Upper lobe of left lung (tissue), 6 donors: Measurements from ENCODE around the gene ACTR5. TPM values are rescaled to one million over a fixed set of nuclear protein-coding genes. Genes with fewer than 3 reads are reported as not detected.

Experiments used
- ATAC-seq, 2 donors: fragments of 200-7000 bp; cut with Tn5 transposase; one replicate each; pipeline ENCODE4 v1.9.1; 2022; ENCODE audit warnings: mild to moderate bottlenecking in 2 of 2, moderate library complexity in 2 of 2; ENCODE audit not compliant: low FRiP score in 2 of 2
- DNase-seq, 2 donors: peaks; one replicate each; pipeline ENCODE4 v3.0.0-alpha.2; 2019 to 2020
- H3K27ac ChIP-seq, 4 donors: fragments of 200-600 bp; sonication (generic); one replicate each; pipeline ENCODE4 v1.5.1; 2016 to 2019
- H3K27me3 ChIP-seq, 4 donors: fragments of 200-600 bp; sonication (generic); one replicate each; pipeline ENCODE4 v1.5.1; 2017 to 2019
- H3K36me3 ChIP-seq, 4 donors: fragments of 200-600 bp; sonication (generic); one replicate each; pipeline ENCODE4 v1.5.1; 2016 to 2019
- H3K4me1 ChIP-seq, 4 donors: fragments of 200-600 bp; sonication (generic); one replicate each; pipeline ENCODE4 v1.5.1; 2018 to 2019
- H3K4me3 ChIP-seq, 4 donors: fragments of 200-600 bp; sonication (generic); one replicate each; pipeline ENCODE4 v1.5.1; 2017 to 2019; ENCODE audit warnings: mild to moderate bottlenecking in 2 of 4, moderate library complexity in 1 of 4
- H3K9me3 ChIP-seq, 4 donors: fragments of 200-600 bp; sonication (generic); one replicate each; pipeline ENCODE4 v1.5.1; 2018 to 2019
- EP300 ChIP-seq, 4 donors: sonication (generic); formaldehyde crosslinking; IDR thresholded peaks; one replicate each; pipeline ENCODE4 v1.5.1; 2017; ENCODE audit warnings: antibody characterized with exemption in 4 of 4, control low read depth in 2 of 4
- POLR2A ChIP-seq, 4 donors: fragments of 450-650 bp; IDR thresholded peaks; one replicate each; pipeline ENCODE4 v1.5.1; 2016 to 2017; ENCODE audit warnings: antibody characterized with exemption in 4 of 4, mild to moderate bottlenecking in 2 of 4
- POLR2AphosphoS5 ChIP-seq, 2 donors: sonication (generic); formaldehyde crosslinking; IDR thresholded peaks; one replicate each; pipeline ENCODE4 v1.5.1; 2017; ENCODE audit warnings: antibody characterized with exemption in 2 of 2
- WGBS, 2 donors: methylation state at CpG; one replicate each; pipeline ENCODE4 v1.1.5; 2017 to 2018; 5-methylcytosine and 5-hydroxymethylcytosine counted together
- total RNA-seq, 6 donors: library from RNA; depleted of rRNA in 4 of 6; stranded (reverse); fragments of >200 nt in 4 of 6; gene quantifications; one replicate each; pipeline versions ENCODE4 v1.1.0 to v1.2.1, GENCODE V29; 2016 to 2021
- TF ChIP-seq, protein P1 (sequence below), 6 experiments: fragments of 450-650 bp in 4 of 6; fragments of 200-600 bp in 2 of 6; sonication (generic) in 2 of 6; IDR thresholded peaks; one replicate each; pipeline ENCODE4 v1.5.1; 2016 to 2019; ENCODE audit warnings: antibody characterized with exemption in 6 of 6
- donor health status: DM: no; HTN: no; CAD: no; lungs with moderate emphysema.
- donor health status: DM: no; HTN: yes; CAD: no; lungs with severe emphysema.

ACTR5 gene
- total RNA-seq, 6 donors from 2014 or later: 7.2 to 23.0 (median 8.8) TPM

DNA sequence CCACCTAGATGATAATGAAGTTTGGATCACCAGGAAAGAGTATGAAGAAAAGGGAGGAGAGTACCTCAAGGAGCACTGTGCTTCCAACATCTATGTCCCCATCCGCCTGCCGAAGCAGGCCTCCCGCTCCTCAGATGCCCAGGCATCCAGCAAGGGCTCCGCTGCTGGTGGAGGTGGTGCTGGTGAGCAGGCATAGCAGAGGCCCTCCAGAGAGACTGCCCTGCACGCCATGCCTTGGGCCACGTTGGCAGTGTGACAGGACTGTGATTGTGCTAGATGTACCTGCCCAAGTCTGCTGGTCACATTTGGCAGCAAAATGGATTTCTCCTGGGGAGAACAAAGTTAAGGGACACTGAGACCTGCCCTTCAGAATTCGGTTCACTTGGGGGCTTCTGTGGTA lies 23.4 kb downstream of the ACTR5 start:
- Histone ChIP-seq H3K27me3 (no peaks in the 10 kb centered on the region), H3K4me1 (no peaks in the 10 kb centered on the region), H3K27ac (no peak overlapping the region), H3K36me3 (peaks cover 15 to 84% (median 65%) of the 10 kb centered on the region in 4 donors), H3K9me3 (no peaks in the 10 kb centered on the region), H3K4me3 (no peak overlapping the region)
- no peak for ATAC-seq
- DNase-seq: no peak
- 91 to 95% methylated on average over 6 to 7 of the region's 7 CpGs for WGBS, 2 donors
- TF ChIP-seq, protein P1, sequence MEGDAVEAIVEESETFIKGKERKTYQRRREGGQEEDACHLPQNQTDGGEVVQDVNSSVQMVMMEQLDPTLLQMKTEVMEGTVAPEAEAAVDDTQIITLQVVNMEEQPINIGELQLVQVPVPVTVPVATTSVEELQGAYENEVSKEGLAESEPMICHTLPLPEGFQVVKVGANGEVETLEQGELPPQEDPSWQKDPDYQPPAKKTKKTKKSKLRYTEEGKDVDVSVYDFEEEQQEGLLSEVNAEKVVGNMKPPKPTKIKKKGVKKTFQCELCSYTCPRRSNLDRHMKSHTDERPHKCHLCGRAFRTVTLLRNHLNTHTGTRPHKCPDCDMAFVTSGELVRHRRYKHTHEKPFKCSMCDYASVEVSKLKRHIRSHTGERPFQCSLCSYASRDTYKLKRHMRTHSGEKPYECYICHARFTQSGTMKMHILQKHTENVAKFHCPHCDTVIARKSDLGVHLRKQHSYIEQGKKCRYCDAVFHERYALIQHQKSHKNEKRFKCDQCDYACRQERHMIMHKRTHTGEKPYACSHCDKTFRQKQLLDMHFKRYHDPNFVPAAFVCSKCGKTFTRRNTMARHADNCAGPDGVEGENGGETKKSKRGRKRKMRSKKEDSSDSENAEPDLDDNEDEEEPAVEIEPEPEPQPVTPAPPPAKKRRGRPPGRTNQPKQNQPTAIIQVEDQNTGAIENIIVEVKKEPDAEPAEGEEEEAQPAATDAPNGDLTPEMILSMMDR (IDR thresholded peaks at IDR 0.05): no peak
- TF ChIP-seq EP300 (IDR thresholded peaks at IDR 0.05) (no peak), POLR2A (IDR thresholded peaks at IDR 0.05) (no peak)

DNA sequence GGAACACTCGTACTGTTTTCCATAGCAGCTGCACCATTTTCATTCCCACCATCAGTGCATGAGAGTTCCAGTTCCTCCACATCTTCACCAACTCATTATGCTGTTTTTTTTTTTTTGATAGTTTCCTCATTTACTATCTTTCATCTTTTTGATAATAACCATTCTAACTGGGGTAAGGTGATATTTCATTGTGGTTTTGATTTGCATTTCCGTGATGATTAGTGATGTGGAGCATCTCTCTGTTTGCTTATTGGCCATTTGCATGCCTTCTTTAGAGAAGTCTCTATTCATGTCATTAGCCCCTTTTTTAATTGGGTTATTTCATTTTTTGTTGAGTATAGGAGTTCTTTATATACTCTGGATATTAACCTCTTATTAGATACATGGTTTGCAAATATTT lies 25.9 kb downstream of the ACTR5 start:
- WGBS, 2 donors: 61 to 97% methylated on average over 2 of the region's 2 CpGs
- Histone ChIP-seq H3K9me3 (no peaks in the 10 kb centered on the region), H3K4me1 (no peaks in the 10 kb centered on the region), H3K27ac (no peak overlapping the region), H3K27me3 (no peaks in the 10 kb centered on the region), H3K4me3 (no peak overlapping the region), H3K36me3 (peaks cover 15 to 58% (median 45%) of the 10 kb centered on the region in 4 donors)
- TF ChIP-seq POLR2AphosphoS5 (IDR thresholded peaks at IDR 0.05) (no peak), POLR2A (IDR thresholded peaks at IDR 0.05) (no peak), EP300 (IDR thresholded peaks at IDR 0.05) (no peak)
- TF ChIP-seq, protein P1 (IDR thresholded peaks at IDR 0.05): no peak
- DNase-seq (no peak), ATAC-seq (no peak)

DNA sequence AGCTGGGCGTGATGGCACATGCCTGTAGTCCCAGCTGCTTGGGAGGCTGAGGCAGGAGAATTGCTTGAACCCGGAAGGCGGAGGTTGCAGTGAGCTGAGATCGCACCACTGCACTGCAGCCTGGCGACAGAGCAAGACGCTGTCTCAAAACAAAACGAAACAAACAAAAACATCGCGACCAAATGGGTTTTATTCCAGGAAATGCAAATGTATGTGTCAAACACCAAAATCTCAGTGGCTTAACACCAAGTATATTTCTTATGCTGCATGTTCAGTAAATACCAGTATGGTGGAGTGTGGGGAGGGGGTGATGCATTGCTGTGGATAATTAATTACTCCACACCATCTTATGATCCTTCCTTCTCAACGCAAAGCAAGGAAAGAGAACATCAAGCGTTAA lies 28.1 kb downstream of the ACTR5 start:
- Histone ChIP-seq H3K4me3 (no peak overlapping the region), H3K9me3 (no peaks in the 10 kb centered on the region), H3K36me3 (peaks cover 15 to 36% (median 30%) of the 10 kb centered on the region in 4 donors), H3K27ac (no peak overlapping the region), H3K4me1 (no peaks in the 10 kb centered on the region), H3K27me3 (no peaks in the 10 kb centered on the region)
- no peak for TF ChIP-seq EP300 (IDR thresholded peaks at IDR 0.05)
- TF ChIP-seq, protein P1 (IDR thresholded peaks at IDR 0.05): no peak
- no peak for TF ChIP-seq POLR2AphosphoS5 (IDR thresholded peaks at IDR 0.05)
- TF ChIP-seq POLR2A (IDR thresholded peaks at IDR 0.05): no peak
- WGBS, 2 donors: 91 to 95% methylated on average over 11 of the region's 11 CpGs
- ATAC-seq (no peak), DNase-seq (no peak)

DNA sequence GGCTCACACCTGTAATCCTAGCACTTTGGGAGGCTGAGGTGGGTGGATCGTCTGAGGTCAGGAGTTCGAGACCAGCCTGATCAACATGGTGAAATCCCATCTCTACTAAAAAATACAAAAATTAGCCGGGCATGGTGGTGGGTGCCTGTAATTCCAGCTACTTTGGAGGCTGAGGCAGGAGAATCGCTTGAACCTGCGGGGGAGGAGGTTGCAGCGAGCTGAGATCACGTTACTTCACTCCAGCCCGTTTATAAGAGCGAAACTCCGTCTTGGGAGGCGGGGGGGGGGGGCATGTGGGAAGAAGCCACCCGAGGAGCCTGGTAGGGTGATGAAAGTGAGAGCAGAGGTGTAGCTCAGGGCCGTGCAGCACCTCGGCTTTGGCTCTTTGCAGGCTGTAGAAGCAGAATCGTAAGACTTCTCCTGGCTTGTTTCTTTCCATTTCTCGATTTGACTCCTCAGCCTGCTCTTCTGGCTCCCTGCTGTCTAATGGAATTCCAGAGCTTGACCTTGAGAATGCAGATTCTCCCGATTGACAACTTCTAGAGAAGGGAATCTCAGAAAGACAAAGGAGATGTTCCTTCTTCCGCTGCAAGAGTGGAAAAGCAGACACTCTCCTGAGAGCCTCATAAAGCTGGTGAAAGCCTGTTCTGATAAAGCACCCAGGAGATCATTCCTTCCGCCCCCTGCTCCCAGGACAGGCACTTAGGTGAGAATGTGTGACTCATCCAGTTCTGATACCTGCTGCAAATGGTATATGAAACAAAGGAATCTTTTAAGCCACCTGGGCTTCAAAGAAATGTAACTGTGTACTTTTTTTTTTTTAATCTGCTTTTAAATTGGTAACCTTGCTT lies 31.2 kb downstream of the ACTR5 start:
- H3K27me3 ChIP-seq: no peaks in the 10 kb centered on the region
- 76 to 77% methylated on average over 19 of the region's 19 CpGs for WGBS, 2 donors
- H3K9me3 ChIP-seq: no peaks in the 10 kb centered on the region
- no peaks in the 10 kb centered on the region for H3K4me1 ChIP-seq
- H3K4me3 ChIP-seq: no peak overlapping the region
- peaks cover 0 to 9% (median 3%) of the 10 kb centered on the region in 4 donors for H3K36me3 ChIP-seq
- no peak for DNase-seq
- no peak for ATAC-seq
- TF ChIP-seq, protein P1 (IDR thresholded peaks at IDR 0.05): no peak
- TF ChIP-seq POLR2A (IDR thresholded peaks at IDR 0.05) (no peak), EP300 (IDR thresholded peaks at IDR 0.05) (no peak), POLR2AphosphoS5 (IDR thresholded peaks at IDR 0.05) (no peak)
- H3K27ac ChIP-seq: no peak overlapping the region

DNA sequence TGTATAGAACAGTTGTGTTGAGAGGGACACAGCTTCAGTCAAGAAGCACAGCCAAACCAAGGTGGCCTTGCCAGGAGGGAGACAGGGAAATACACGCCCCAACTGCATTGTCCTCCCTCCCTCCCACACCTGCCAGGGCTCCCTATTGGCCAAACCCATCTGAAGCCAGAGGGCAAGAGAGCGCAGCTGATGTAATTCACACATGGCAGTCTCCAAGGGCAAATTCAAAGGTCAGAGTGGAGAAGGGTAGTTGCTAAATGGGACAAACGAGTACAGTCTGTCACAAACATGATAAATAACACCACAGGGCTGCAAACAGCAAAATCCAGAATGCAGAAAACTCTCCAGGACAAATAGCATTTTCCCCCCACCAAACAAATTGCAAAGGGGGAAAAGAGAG lies 34.0 kb downstream of the ACTR5 start:
- H3K27ac ChIP-seq: no peak overlapping the region
- ATAC-seq (no peak), DNase-seq (no peak)
- no peaks in the 10 kb centered on the region for H3K9me3 ChIP-seq
- no peak for TF ChIP-seq EP300 (IDR thresholded peaks at IDR 0.05)
- TF ChIP-seq, protein P1 (IDR thresholded peaks at IDR 0.05): no peak
- no peak for TF ChIP-seq POLR2AphosphoS5 (IDR thresholded peaks at IDR 0.05)
- no peak for TF ChIP-seq POLR2A (IDR thresholded peaks at IDR 0.05)
- H3K36me3 ChIP-seq: no peaks in the 10 kb centered on the region
- H3K4me3 ChIP-seq: no peak overlapping the region
- no peaks in the 10 kb centered on the region for H3K4me1 ChIP-seq
- WGBS, 2 donors: 75 to 86% methylated on average over 3 of the region's 3 CpGs
- H3K27me3 ChIP-seq: no peaks in the 10 kb centered on the region
